ENCODE results near the gene NDUFB5.

The NDUFB5 gene

DNA sequence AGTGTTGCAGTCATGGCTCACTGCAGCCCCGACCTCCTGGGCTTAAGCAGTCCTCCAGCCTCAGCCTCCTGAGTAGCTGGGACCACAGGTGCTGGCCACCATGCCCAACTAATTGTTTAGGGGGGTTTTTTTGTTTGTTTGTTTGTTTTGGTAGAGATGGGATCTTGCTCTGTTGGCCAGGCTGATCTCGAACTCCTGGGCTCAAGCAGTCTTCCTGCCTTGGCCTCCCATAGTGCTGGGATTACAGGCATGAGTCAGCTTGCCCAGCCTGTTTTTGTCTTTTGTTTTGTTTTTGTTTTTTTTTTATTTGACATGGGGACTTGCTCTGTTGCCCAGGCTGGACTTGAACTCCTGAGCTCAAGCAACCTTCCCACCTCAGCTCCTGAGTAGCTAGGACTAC lies 17.4 kb downstream of the NDUFB5 start:
- Histone ChIP-seq H3K9ac (ENCODE audit: low read length) (no peak overlapping the region), H3K27ac (ENCODE audit: low read depth, low read length, poor library complexity, severe bottlenecking) (no peak overlapping the region), H4K20me1 (ENCODE audit: insufficient read depth, low read length) (no peaks in the 10 kb centered on the region), H3K4me2 (ENCODE audit: low read length) (no peak overlapping the region), H2AFZ (ENCODE audit: low read length) (no peak overlapping the region), H3K9me3 (ENCODE audit: low read length) (0 out of 2 replicates have a peak, but pooled peaks cover 3% of the 10 kb centered on the region), H3F3A (ENCODE audit: insufficient read depth, low read length) (no peaks in the 10 kb centered on the region), H3K4me1 (ENCODE audit: insufficient read depth, low read length, severe bottlenecking) (no peaks in the 10 kb centered on the region), H3K9me2 (ENCODE audit: low read depth, low read length) (no peaks in the 10 kb centered on the region), H3K79me2 (ENCODE audit: insufficient read depth, low read length) (peaks cover 3% of the 10 kb centered on the region; the same call in 1 of the 2 replicates), H3K4me3 (ENCODE audit: low read depth, low read length, poor library complexity, severe bottlenecking) (no peak overlapping the region), H3K27me3 (ENCODE audit: insufficient read depth, low read length) (no peaks in the 10 kb centered on the region), H3K36me3 (ENCODE audit: insufficient read depth, low read length) (peaks cover 78% of the 10 kb centered on the region)
- no peak for TF ChIP-seq EZH2 (IDR thresholded peaks at IDR 0.05; ENCODE audit: borderline replicate concordance, low read length)
- TF ChIP-seq, protein P1, sequence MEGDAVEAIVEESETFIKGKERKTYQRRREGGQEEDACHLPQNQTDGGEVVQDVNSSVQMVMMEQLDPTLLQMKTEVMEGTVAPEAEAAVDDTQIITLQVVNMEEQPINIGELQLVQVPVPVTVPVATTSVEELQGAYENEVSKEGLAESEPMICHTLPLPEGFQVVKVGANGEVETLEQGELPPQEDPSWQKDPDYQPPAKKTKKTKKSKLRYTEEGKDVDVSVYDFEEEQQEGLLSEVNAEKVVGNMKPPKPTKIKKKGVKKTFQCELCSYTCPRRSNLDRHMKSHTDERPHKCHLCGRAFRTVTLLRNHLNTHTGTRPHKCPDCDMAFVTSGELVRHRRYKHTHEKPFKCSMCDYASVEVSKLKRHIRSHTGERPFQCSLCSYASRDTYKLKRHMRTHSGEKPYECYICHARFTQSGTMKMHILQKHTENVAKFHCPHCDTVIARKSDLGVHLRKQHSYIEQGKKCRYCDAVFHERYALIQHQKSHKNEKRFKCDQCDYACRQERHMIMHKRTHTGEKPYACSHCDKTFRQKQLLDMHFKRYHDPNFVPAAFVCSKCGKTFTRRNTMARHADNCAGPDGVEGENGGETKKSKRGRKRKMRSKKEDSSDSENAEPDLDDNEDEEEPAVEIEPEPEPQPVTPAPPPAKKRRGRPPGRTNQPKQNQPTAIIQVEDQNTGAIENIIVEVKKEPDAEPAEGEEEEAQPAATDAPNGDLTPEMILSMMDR (IDR thresholded peaks at IDR 0.05; ENCODE audit: low read length), result no peak

- Histone ChIP-seq H3K4me2 (ENCODE audit: low read length) (no peak overlapping the region), H2AFZ (ENCODE audit: low read length) (no peak overlapping the region), H3F3A (ENCODE audit: insufficient read depth, low read length) (no peaks in the 10 kb centered on the region), H3K27me3 (ENCODE audit: insufficient read depth, low read length) (no peaks in the 10 kb centered on the region), H3K9ac (ENCODE audit: low read length) (no peak overlapping the region), H3K9me2 (ENCODE audit: low read depth, low read length) (no peaks in the 10 kb centered on the region), H3K27ac (ENCODE audit: low read depth, low read length, poor library complexity, severe bottlenecking) (no peak overlapping the region), H4K20me1 (ENCODE audit: insufficient read depth, low read length) (no peaks in the 10 kb centered on the region), H3K9me3 (ENCODE audit: low read length) (0 out of 2 replicates have a peak, but pooled peaks cover 3% of the 10 kb centered on the region), H3K4me3 (ENCODE audit: low read depth, low read length, poor library complexity, severe bottlenecking) (no peak overlapping the region), H3K79me2 (ENCODE audit: insufficient read depth, low read length) (peaks cover 3% of the 10 kb centered on the region; the same call in 1 of the 2 replicates), H3K36me3 (ENCODE audit: insufficient read depth, low read length) (peaks cover 56% of the 10 kb centered on the region), H3K4me1 (ENCODE audit: insufficient read depth, low read length, severe bottlenecking) (no peaks in the 10 kb centered on the region)
- TF ChIP-seq EZH2 (IDR thresholded peaks at IDR 0.05; ENCODE audit: borderline replicate concordance, low read length), result no peak
- TF ChIP-seq, protein P1 (IDR thresholded peaks at IDR 0.05; ENCODE audit: low read length), result no peak
Observed at GRCh38 chr3:179624451-179624850, 19.9 kb downstream of the NDUFB5 start.

GRCh38 chr3:179630753-179631451 lies 26.3 kb downstream of the NDUFB5 start:
- no peak overlapping the region for H2AFZ ChIP-seq (ENCODE audit: low read length)
- no peaks in the 10 kb centered on the region for H3K9me3 ChIP-seq (ENCODE audit: low read length)
- H3K79me2 ChIP-seq (ENCODE audit: insufficient read depth, low read length), result no peaks in the 10 kb centered on the region
- H3F3A ChIP-seq (ENCODE audit: insufficient read depth, low read length), result no peaks in the 10 kb centered on the region
- TF ChIP-seq, protein P1 (IDR thresholded peaks at IDR 0.05; ENCODE audit: low read length), result no peak
- no peaks in the 10 kb centered on the region for H3K9me2 ChIP-seq (ENCODE audit: low read depth, low read length)
- H4K20me1 ChIP-seq (ENCODE audit: insufficient read depth, low read length), result no peaks in the 10 kb centered on the region
- no peak overlapping the region for H3K27ac ChIP-seq (ENCODE audit: low read depth, low read length, poor library complexity, severe bottlenecking)
- H3K4me1 ChIP-seq (ENCODE audit: insufficient read depth, low read length, severe bottlenecking), result no peaks in the 10 kb centered on the region
- H3K4me2 ChIP-seq (ENCODE audit: low read length), result no peak overlapping the region
- no peaks in the 10 kb centered on the region for H3K27me3 ChIP-seq (ENCODE audit: insufficient read depth, low read length)
- no peak overlapping the region for H3K9ac ChIP-seq (ENCODE audit: low read length)
- no peak overlapping the region for H3K4me3 ChIP-seq (ENCODE audit: low read depth, low read length, poor library complexity, severe bottlenecking)
- H3K36me3 ChIP-seq (ENCODE audit: insufficient read depth, low read length), result peaks cover 1% of the 10 kb centered on the region

Measured in OCI-LY1 (cell line).